ENCODE data around the gene OR51S1.
"Not testable (repeated sequence)": the region's sequence is repeated elsewhere in the genome, so short reads cannot be mapped to it uniquely, and the experiment has no call there.

The OR51S1 gene

DNA sequence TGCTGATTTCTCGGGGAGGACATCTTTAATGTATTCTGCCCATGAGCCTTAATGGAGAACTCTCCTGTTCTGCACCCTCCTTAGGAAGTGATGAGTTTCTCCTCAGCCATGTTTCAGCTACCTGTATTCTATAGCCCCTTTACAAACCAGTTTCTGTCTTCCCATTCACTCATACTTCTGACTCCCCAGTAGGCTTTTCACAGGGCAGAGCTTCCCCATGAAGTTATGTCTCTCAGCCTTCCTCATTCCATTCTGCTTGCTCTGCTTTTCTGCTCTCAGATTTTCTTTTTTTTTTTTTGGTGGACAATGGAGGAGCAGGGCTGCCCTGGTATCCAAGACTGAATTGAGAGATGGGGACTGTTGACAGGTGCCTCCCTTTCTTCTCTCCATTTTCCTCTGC, 40.5 kb downstream of the OR51S1 start:
- DNase-seq (ENCODE audit: low read depth), result peak; percentile 13

DNA sequence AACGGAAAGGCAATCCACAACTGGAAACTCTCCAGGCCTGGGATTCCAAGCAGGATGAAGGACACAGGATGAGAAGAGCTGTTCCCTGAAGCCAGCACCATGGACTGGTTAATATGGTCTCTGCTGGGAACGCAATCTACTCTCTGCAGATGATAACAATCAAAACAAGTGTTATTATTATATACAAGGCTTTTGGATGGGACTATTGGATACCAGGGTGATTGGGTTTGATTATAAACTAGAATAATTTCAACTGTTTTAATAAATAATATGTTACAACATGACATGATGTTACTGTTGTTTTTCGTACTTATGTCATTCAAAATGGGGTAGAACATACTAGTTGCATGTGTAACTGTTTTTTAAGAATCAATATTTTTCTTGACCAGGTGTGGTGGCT, 44.7 kb downstream of the OR51S1 start, which contains the start of gene OR52R1:
Gene OR52R1, minus strand, starts transcription at position 101 of the 400 bp plus-strand sequence. Its CDS starts 0 bp downstream, at position 101.
- no peak within 1 kb of the TSS for H3K4me3 ChIP-seq (ENCODE audit: low read length)
- TF ChIP-seq, protein P1, sequence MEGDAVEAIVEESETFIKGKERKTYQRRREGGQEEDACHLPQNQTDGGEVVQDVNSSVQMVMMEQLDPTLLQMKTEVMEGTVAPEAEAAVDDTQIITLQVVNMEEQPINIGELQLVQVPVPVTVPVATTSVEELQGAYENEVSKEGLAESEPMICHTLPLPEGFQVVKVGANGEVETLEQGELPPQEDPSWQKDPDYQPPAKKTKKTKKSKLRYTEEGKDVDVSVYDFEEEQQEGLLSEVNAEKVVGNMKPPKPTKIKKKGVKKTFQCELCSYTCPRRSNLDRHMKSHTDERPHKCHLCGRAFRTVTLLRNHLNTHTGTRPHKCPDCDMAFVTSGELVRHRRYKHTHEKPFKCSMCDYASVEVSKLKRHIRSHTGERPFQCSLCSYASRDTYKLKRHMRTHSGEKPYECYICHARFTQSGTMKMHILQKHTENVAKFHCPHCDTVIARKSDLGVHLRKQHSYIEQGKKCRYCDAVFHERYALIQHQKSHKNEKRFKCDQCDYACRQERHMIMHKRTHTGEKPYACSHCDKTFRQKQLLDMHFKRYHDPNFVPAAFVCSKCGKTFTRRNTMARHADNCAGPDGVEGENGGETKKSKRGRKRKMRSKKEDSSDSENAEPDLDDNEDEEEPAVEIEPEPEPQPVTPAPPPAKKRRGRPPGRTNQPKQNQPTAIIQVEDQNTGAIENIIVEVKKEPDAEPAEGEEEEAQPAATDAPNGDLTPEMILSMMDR (IDR thresholded peaks at IDR 0.05; ENCODE audit: insufficient read depth, low read depth, low read length, missing control alignments), result no peak
- DNase-seq (ENCODE audit: low read depth), result no peak

More for the DNA sequence above, 40.5 kb downstream of the OR51S1 start:
- no peak overlapping the region for H3K4me3 ChIP-seq (ENCODE audit: low read length)
- TF ChIP-seq, protein P1 (IDR thresholded peaks at IDR 0.05; ENCODE audit: insufficient read depth, low read depth, low read length, missing control alignments), result no peak

DNA sequence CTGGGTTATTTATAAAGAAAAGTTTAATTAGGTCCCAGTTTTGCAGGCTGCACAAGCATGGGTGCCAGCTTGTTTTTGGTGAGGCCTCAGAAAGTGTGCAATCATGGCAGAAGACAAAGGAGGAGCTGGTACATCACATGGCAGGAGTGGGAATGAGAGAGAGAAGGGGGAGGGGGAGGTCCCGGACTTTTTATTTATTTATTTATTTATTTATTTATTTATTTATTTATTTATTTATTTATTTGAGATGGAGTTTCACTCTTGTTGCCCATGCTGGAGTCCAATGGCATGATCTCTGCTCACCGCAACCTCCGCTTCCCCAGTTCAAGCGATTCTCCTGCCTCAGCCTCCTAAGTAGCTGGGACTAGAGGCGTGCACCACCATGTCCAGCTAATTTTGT, 47.7 kb downstream of the OR51S1 start:
- H3K4me3 ChIP-seq (ENCODE audit: low read length); DNase-seq (ENCODE audit: low read depth): not testable (repeated sequence)

DNA sequence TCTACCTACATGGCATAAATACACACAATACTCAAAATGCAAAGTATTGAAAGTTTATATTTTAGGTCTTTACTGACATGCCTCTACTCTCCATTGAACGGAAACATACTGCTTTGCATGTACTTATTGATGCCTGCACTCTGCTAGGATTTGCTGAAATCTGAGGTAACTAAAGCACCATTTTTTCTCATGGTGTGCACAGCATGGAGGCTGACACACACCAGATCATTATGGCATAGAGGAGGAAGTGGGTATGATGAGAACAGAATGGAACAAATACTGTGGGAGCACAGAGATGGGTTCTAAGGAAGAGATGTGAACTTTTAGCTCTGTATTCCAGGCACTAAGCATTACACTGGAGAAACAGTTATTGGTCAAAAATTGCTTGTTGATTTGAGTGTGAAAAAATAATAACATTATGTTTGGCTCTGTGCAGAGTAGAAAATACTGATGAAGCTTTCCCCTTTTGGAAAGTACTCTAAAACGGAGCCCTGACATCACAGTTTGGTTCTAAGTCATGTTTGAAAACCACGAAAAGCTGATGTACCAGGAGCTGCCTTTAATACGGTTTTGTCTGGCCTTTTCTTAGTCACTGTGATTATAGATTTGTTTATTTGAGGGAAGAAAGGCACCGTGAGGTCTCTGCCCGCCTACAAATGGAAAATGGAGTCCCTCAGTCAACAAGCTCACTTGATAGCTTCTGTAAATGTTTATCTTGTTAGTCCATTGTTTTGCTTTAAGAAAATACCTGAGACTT, 50.4 kb downstream of the OR51S1 start:
- TF ChIP-seq, protein P1 (IDR thresholded peaks at IDR 0.05; ENCODE audit: insufficient read depth, low read depth, low read length, missing control alignments), result no peak
- H3K4me3 ChIP-seq (ENCODE audit: low read length), result no peak overlapping the region
- no peak for DNase-seq (ENCODE audit: low read depth)
